ENCODE results near the gene GPRIN3. TPM values are rescaled to one million over a fixed set of nuclear protein-coding genes. Genes with fewer than 3 reads are reported as not detected.

GPRIN3 gene
- total RNA-seq, 1 donor from 2014 or later, result 10.7 TPM

DNA sequence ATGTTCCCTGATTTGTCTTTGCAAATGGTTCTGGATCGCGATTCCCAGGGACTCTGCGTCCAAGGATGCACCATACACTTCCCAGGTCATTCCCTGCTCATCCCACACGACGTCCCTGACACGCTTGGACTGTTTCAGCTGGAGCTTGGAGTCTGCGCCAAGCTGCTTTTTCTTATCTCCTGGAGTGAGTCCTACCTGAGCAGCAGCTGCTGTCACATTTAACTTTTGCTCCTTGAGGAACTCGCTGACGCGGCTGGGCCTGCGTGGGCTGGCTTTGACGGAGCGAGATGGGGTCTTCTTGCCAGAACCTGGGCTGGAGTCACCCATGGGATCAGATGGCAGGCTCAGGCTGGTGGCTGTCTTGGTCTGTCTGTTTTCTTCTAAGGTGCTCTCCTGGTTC is 59.6 kb downstream of the GPRIN3 start:
- H3K9me3 Mint-ChIP-seq, result no peaks in the 10 kb centered on the region

DNA sequence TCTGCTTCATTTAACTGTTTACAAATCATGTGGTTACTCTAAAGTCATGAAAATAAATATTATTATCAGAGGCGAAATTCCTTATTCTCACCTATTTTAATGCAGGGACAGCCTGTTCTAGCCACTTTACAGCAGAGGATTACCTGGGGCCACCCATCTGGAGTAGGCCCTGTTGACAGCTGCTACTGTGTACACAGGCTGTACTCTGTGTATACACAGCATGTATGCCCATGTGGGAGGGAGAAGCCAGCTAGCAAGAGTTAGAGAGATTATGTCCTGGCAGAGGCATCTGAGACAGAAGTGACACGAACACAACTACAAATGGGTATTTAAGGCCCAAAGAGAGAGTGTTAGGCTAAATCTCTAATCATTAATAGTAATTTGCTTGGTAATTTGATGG is 62.1 kb downstream of the GPRIN3 start:
- no peak overlapping the region for H3K27ac Mint-ChIP-seq

More for the DNA sequence above, 59.6 kb downstream of the GPRIN3 start:
- Mint-ChIP-seq H3K4me3 (ENCODE audit: low read depth) (no peak overlapping the region), H3K27ac (no peak overlapping the region), H3K27me3 (ENCODE audit: low read depth) (no peaks in the 10 kb centered on the region), H3K36me3 (ENCODE audit: low read depth) (peaks cover 46% of the 10 kb centered on the region), H3K4me1 (ENCODE audit: low read depth) (peaks cover 36% of the 10 kb centered on the region)
- intact Hi-C loops (cut with micrococcal nuclease), result no loop called here
- DNase-seq (ENCODE audit: low spot score), result no peak

GRCh38 chr4:89243733-89244252 is 63.8 kb downstream of the GPRIN3 start:
- H3K27ac Mint-ChIP-seq, result peak overlapping the region; percentile 75
- no peak overlapping the region for H3K4me3 Mint-ChIP-seq (ENCODE audit: low read depth)
- peaks cover 35% of the 10 kb centered on the region for H3K36me3 Mint-ChIP-seq (ENCODE audit: low read depth)
- intact Hi-C loops (cut with micrococcal nuclease), result no loop called here
- no peak for DNase-seq (ENCODE audit: low spot score)
- no peaks in the 10 kb centered on the region for H3K9me3 Mint-ChIP-seq
- peaks cover 27% of the 10 kb centered on the region for H3K4me1 Mint-ChIP-seq (ENCODE audit: low read depth)
- no peaks in the 10 kb centered on the region for H3K27me3 Mint-ChIP-seq (ENCODE audit: low read depth)

More for the DNA sequence above, 62.1 kb downstream of the GPRIN3 start:
- intact Hi-C loops (cut with micrococcal nuclease), result no loop called here
- Mint-ChIP-seq H3K36me3 (ENCODE audit: low read depth) (peaks cover 47% of the 10 kb centered on the region), H3K4me1 (ENCODE audit: low read depth) (peaks cover 27% of the 10 kb centered on the region), H3K9me3 (no peaks in the 10 kb centered on the region), H3K27me3 (ENCODE audit: low read depth) (no peaks in the 10 kb centered on the region), H3K4me3 (ENCODE audit: low read depth) (no peak overlapping the region)
- DNase-seq (ENCODE audit: low spot score), result no peak

GRCh38 chr4:89242864-89243732 is 64.5 kb downstream of the GPRIN3 start:
- intact Hi-C loops (cut with micrococcal nuclease), result no loop called here
- no peak for DNase-seq (ENCODE audit: low spot score)
- peaks cover 32% of the 10 kb centered on the region for H3K36me3 Mint-ChIP-seq (ENCODE audit: low read depth)
- no peaks in the 10 kb centered on the region for H3K27me3 Mint-ChIP-seq (ENCODE audit: low read depth)
- H3K4me3 Mint-ChIP-seq (ENCODE audit: low read depth), result no peak overlapping the region
- peak overlapping the region; percentile 75 for H3K27ac Mint-ChIP-seq
- no peaks in the 10 kb centered on the region for H3K9me3 Mint-ChIP-seq
- peaks cover 27% of the 10 kb centered on the region for H3K4me1 Mint-ChIP-seq (ENCODE audit: low read depth)

DNA sequence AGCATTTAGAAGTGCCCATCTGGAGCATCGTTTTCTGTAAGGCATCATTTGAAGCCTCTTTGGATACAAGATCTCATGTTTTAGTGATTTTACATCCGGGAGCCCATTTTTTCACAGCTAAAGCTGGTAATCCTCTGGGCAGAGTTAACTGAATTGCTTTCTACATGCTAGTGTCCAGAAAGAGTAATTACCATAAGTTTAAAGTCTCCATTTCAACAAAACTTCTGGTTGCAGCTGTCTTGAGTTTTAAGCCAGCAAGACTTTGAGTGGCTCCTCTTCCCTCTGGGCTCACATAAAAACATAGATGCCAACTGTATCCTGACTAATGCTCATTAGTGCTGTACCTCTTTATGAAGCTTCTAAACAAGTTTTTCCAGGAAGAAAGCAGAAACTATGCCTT is 65.4 kb downstream of the GPRIN3 start:
- Mint-ChIP-seq H3K4me3 (ENCODE audit: low read depth) (no peak overlapping the region), H3K27me3 (ENCODE audit: low read depth) (no peaks in the 10 kb centered on the region), H3K36me3 (ENCODE audit: low read depth) (peaks cover 23% of the 10 kb centered on the region), H3K9me3 (no peaks in the 10 kb centered on the region), H3K27ac (no peak overlapping the region), H3K4me1 (ENCODE audit: low read depth) (peaks cover 26% of the 10 kb centered on the region)
- no peak for DNase-seq (ENCODE audit: low spot score)
- intact Hi-C loops (cut with micrococcal nuclease), result no loop called here

GRCh38 chr4:89230271-89230670 is 77.3 kb downstream of the GPRIN3 start:
- Mint-ChIP-seq H3K9me3 (peaks cover 15% of the 10 kb centered on the region), H3K27ac (no peak overlapping the region), H3K4me1 (ENCODE audit: low read depth) (peaks cover 4% of the 10 kb centered on the region), H3K4me3 (ENCODE audit: low read depth) (no peak overlapping the region), H3K27me3 (ENCODE audit: low read depth) (no peaks in the 10 kb centered on the region), H3K36me3 (ENCODE audit: low read depth) (peaks cover 3% of the 10 kb centered on the region)
- DNase-seq (ENCODE audit: low spot score), result no peak
- intact Hi-C loops (cut with micrococcal nuclease), result no loop called here

DNA sequence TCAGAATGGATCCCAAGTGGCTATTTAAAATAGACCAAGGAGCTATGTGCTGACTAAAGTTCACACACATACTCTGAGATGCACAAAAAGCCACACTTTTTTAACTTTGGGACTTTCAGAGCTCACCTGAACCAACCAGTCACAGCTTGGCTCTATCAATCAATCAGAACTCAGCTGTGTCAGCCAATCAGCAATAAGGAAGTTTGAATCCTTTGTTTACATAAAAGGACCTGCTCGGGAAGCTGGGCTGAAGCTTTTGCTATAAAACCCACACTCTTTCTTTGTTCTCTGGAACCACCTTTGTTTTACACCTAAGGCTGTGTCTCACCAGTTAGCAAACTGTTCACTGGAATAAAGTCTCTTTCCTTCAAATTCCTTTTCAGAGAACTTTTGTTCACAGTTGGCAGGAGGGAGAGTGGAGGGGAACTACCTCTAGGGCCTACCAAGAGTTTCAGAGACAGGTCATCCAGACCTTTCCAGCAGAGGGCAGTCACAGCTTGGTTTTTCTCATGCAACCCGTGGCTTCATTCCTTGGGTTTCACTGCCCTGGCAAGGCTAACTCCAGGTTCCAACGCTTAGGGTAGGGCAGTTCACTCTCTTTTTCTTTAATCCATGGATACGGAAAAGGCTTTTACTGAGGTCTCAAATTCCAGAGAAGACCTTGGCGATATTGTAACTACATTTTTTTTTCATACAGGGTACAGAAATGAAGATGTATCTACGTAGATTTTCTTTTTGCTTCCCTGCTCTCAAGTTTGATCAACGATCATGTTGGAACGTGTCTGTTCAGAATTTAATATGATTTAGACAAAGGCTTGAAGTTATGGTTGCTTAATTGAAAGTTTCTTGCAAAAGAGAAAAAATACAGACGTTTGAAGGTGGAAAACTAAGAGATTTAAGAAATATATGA is 80.7 kb downstream of the GPRIN3 start:
- peak; percentile 57 for DNase-seq (ENCODE audit: low spot score)
- H3K9me3 Mint-ChIP-seq, result no peaks in the 10 kb centered on the region
- intact Hi-C loops (cut with micrococcal nuclease), result loop anchor here (1.0 to 5.0 kb wide), 3 partner anchors 207 to 675 kb away; no protein-coding TSS in a partner anchor
- no peak overlapping the region for H3K27ac Mint-ChIP-seq
- no peak overlapping the region for H3K4me3 Mint-ChIP-seq (ENCODE audit: low read depth)
- peaks cover 12% of the 10 kb centered on the region for H3K4me1 Mint-ChIP-seq (ENCODE audit: low read depth)
- no peaks in the 10 kb centered on the region for H3K27me3 Mint-ChIP-seq (ENCODE audit: low read depth)
- no peaks in the 10 kb centered on the region for H3K36me3 Mint-ChIP-seq (ENCODE audit: low read depth)

GRCh38 chr4:89222170-89222569 is 85.4 kb downstream of the GPRIN3 start:
- peaks cover 12% of the 10 kb centered on the region for H3K4me1 Mint-ChIP-seq (ENCODE audit: low read depth)
- no peaks in the 10 kb centered on the region for H3K9me3 Mint-ChIP-seq
- no peak overlapping the region for H3K4me3 Mint-ChIP-seq (ENCODE audit: low read depth)
- no peak overlapping the region for H3K27ac Mint-ChIP-seq
- DNase-seq (ENCODE audit: low spot score), result no peak
- intact Hi-C loops (cut with micrococcal nuclease), result no loop called here
- H3K36me3 Mint-ChIP-seq (ENCODE audit: low read depth), result no peaks in the 10 kb centered on the region
- peaks cover 5% of the 10 kb centered on the region for H3K27me3 Mint-ChIP-seq (ENCODE audit: low read depth)

DNA sequence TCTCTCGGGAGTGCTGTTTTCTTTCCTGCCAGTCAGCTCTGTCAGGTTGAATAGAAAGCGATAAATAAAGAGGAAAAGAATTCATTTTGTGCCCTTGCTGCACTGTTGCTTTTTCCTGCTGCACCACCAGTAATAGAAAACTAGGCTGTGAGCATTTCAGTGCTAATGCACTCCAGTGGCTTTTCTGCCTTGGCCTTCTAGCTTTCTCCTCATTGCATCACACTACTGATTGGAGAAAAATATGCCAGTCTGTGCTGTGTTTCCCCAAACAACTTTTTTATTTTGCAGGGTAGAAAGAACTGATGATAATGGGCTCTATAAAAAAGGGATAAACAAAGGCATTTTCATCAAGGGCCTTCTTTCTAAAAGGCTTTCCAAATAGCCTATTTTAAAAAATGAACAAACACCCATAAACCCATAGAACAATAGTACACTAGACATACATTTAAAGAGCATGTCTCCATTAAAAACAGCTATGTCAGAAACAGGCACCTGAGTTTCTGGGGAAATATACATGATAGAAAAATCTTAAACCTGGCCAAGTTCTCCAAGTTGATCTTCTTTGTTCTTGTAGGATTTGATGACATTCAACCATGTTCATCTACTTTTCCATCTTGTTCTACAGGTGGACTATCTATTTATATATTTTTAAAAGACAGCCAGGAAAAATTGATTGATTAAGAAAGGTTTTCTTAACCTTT is 86.3 kb downstream of the GPRIN3 start:
- Mint-ChIP-seq H3K36me3 (ENCODE audit: low read depth) (no peaks in the 10 kb centered on the region), H3K27ac (no peak overlapping the region), H3K4me1 (ENCODE audit: low read depth) (peaks cover 10% of the 10 kb centered on the region), H3K27me3 (ENCODE audit: low read depth) (peaks cover 5% of the 10 kb centered on the region), H3K4me3 (ENCODE audit: low read depth) (no peak overlapping the region), H3K9me3 (no peaks in the 10 kb centered on the region)
- intact Hi-C loops (cut with micrococcal nuclease), result no loop called here
- no peak for DNase-seq (ENCODE audit: low spot score)

- Mint-ChIP-seq H3K27me3 (ENCODE audit: low read depth) (peaks cover 15% of the 10 kb centered on the region), H3K27ac (no peak overlapping the region), H3K4me3 (ENCODE audit: low read depth) (no peak overlapping the region), H3K4me1 (ENCODE audit: low read depth) (peaks cover 10% of the 10 kb centered on the region), H3K36me3 (ENCODE audit: low read depth) (no peaks in the 10 kb centered on the region), H3K9me3 (no peaks in the 10 kb centered on the region)
- intact Hi-C loops (cut with micrococcal nuclease), result no loop called here
- no peak for DNase-seq (ENCODE audit: low spot score)
These were observed 89.0 kb downstream of the GPRIN3 start for GRCh38 chr4:89218587-89218986.

DNA sequence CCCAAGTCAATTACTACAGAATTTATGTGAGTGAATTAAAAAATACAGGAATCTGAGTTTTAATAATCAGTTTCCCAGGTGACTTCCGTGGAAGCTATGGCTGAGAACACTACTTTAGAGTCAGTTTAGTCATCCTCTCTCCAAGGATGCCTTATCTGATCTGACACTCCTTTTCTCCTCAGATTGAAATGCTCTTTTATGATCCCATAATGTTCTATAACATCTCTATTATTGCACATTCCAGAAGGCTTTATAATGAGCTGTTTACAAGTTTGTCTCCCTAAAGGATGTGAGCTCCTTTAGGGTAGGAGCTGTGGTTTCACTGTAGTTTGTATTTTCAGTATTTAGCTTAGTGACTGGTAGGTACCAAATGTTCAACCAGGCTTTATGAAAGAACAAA is 90.0 kb downstream of the GPRIN3 start:
- no peak for DNase-seq (ENCODE audit: low spot score)
- intact Hi-C loops (cut with micrococcal nuclease), result no loop called here
- Mint-ChIP-seq H3K4me1 (ENCODE audit: low read depth) (peaks cover 8% of the 10 kb centered on the region), H3K4me3 (ENCODE audit: low read depth) (no peak overlapping the region), H3K27ac (no peak overlapping the region), H3K27me3 (ENCODE audit: low read depth) (peaks cover 15% of the 10 kb centered on the region), H3K36me3 (ENCODE audit: low read depth) (no peaks in the 10 kb centered on the region), H3K9me3 (no peaks in the 10 kb centered on the region)

GRCh38 chr4:89216866-89217265 is 90.7 kb downstream of the GPRIN3 start:
- Mint-ChIP-seq H3K27ac (no peak overlapping the region), H3K4me3 (ENCODE audit: low read depth) (no peak overlapping the region), H3K9me3 (no peaks in the 10 kb centered on the region), H3K27me3 (ENCODE audit: low read depth) (peaks cover 15% of the 10 kb centered on the region), H3K36me3 (ENCODE audit: low read depth) (no peaks in the 10 kb centered on the region), H3K4me1 (ENCODE audit: low read depth) (peaks cover 2% of the 10 kb centered on the region)
- DNase-seq (ENCODE audit: low spot score), result no peak
- intact Hi-C loops (cut with micrococcal nuclease), result no loop called here

Measured in activated T-helper 2 cell treated with anti-CD3 and anti-CD28 coated beads, Interferon-gamma antibody, Interleukin-2, Interleukin-4, amounts not matched to agents 10 μg/mL and 5 μg/mL and 100 μg/mL, durations not matched to agents 14 hours and 24 hours and 36 hours (primary cell).